NCI-H510A treated with DMSO at 0.1 percent for 48 hours (cell line): ENCODE data around the gene TEX44.
"Not testable (repeated sequence)": the region's sequence is repeated elsewhere in the genome, so short reads cannot be mapped to it uniquely, and the experiment has no call there.

Experiments
- DNase-seq: peaks from one replicate; lab custom pipeline; 2025; lab: John Stamatoyannopoulos, UW

Gene TEX44

GRCh38 chr2:231571661-231572191 lies 20.9 kb upstream of the TEX44 start:
- no peak for DNase-seq

- peak; percentile 29 for DNase-seq
These were observed 19.6 kb upstream of the TEX44 start for GRCh38 chr2:231573096-231573495.

GRCh38 chr2:231573698-231574421 lies 18.8 kb upstream of the TEX44 start:
- no peak for DNase-seq

GRCh38 chr2:231575612-231576256 lies 16.9 kb upstream of the TEX44 start:
- DNase-seq: no peak

GRCh38 chr2:231576465-231576864 lies 16.2 kb upstream of the TEX44 start:
- no peak for DNase-seq

- not testable (repeated sequence) for DNase-seq
These were observed 14.0 kb upstream of the TEX44 start for GRCh38 chr2:231578655-231579054.

- no peak for DNase-seq
These were observed 13.1 kb upstream of the TEX44 start for GRCh38 chr2:231579560-231579959.

- DNase-seq: no peak
These were observed 11.3 kb upstream of the TEX44 start for GRCh38 chr2:231581328-231581727.

- no peak for DNase-seq
These were observed 8.7 kb upstream of the TEX44 start for GRCh38 chr2:231583982-231584381.

GRCh38 chr2:231587744-231588143 lies 4.9 kb upstream of the TEX44 start:
- DNase-seq: not testable (repeated sequence)

- no peak for DNase-seq
These were observed 3.0 kb upstream of the TEX44 start for GRCh38 chr2:231589656-231590055.

GRCh38 chr2:231590614-231591013 lies 2.0 kb upstream of the TEX44 start:
- DNase-seq: peak; percentile 99

- no peak for DNase-seq
These were observed 1.0 kb downstream of the TEX44 start for GRCh38 chr2:231593666-231594065.

GRCh38 chr2:231597014-231597611 lies 4.4 kb downstream of the TEX44 start:
- no peak for DNase-seq

GRCh38 chr2:231597627-231598026 lies 5.0 kb downstream of the TEX44 start:
- DNase-seq: no peak

- no peak for DNase-seq
These were observed 8.1 kb downstream of the TEX44 start for GRCh38 chr2:231600619-231601355.

- peak; percentile 94 for DNase-seq
These were observed 8.9 kb downstream of the TEX44 start for GRCh38 chr2:231601356-231602229.

GRCh38 chr2:231602859-231603467 lies 10.3 kb downstream of the TEX44 start:
- DNase-seq: no peak

GRCh38 chr2:231604101-231604684 lies 11.5 kb downstream of the TEX44 start:
- DNase-seq: peak; percentile 86
